ENCODE results near the gene PHC2. TPM values are rescaled to one million over a fixed set of nuclear protein-coding genes. Genes with fewer than 3 reads are reported as not detected.

Gene PHC2
- total and polyA plus RNA-seq, 2 of the 13 experiments (the other 11 are each of a cell fraction or from before 2014, with no cell fraction given): 52.5 to 84.9 TPM

DNA sequence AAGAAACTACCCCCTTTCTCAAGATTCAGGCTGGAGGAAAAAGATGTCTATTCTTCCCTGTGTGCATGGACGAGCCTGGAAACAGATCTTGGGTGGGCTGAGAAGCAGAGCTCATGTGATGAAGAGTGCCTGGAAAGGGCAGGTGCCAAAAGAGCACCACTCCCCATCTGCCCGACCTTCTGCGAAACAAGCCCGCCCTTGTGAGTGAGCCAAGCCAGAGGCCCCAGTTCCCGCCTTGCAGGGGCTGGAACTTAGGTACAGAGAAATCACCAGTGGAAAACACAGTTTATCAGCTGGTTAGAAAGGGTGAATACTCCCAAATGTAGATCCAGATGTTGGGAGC, 83.3 kb downstream of the PHC2 start (continued):
- TF ChIP-seq KLF11 (CRISPR knock-in tag; IDR thresholded peaks at IDR 0.05) (no peak), ZFX (CRISPR knock-in tag; IDR thresholded peaks at IDR 0.05; ENCODE audit: low read depth) (peak; percentile 44), ZNF816 (CRISPR knock-in tag; IDR thresholded peaks at IDR 0.05; ENCODE audit: borderline replicate concordance) (0 out of 2 replicates have a peak, but pooled peaks have one; percentile 36), ATAD3A (CRISPR knock-in tag; IDR thresholded peaks at IDR 0.05) (no peak), TBX2 (CRISPR knock-in tag; IDR thresholded peaks at IDR 0.05; ENCODE audit: borderline replicate concordance) (0 out of 2 replicates have a peak, but pooled peaks have one; percentile 43), ZNF644 (CRISPR knock-in tag; IDR thresholded peaks at IDR 0.05; ENCODE audit: low read depth) (0 out of 2 replicates have a peak, but pooled peaks have one; percentile 4), MYC (CRISPR knock-in tag; IDR thresholded peaks at IDR 0.05; ENCODE audit: borderline replicate concordance) (peak; percentile 30; the same call in 1 of the 2 replicates), MAZ (IDR thresholded peaks at IDR 0.05; ENCODE audit: borderline replicate concordance, low read depth, low read length) (no peak), MAZ (CRISPR knock-in tag; IDR thresholded peaks at IDR 0.05; ENCODE audit: low read depth) (peak; percentile 49; the same call in 1 of the 2 replicates), ZNF331 (CRISPR knock-in tag; IDR thresholded peaks at IDR 0.05) (0 out of 2 replicates have a peak, but pooled peaks have one; percentile 11), ZNF205 (CRISPR knock-in tag; IDR thresholded peaks at IDR 0.05) (0 out of 2 replicates have a peak, but pooled peaks have one; percentile 8), POLR2A (IDR thresholded peaks at IDR 0.05; ENCODE audit: insufficient read depth in 1 of 2, low read depth in 2 of 2, low read length in 2 of 2) (0 out of 4 replicates have a peak, but pooled peaks have one; percentile 5 to 9), ZNF747 (CRISPR knock-in tag; IDR thresholded peaks at IDR 0.05; ENCODE audit: borderline replicate concordance) (0 out of 2 replicates have a peak, but pooled peaks have one; percentile 33), POLR2G (IDR thresholded peaks at IDR 0.05; ENCODE audit: low read depth, low read length) (peak; percentile 22), RBFOX2 (IDR thresholded peaks at IDR 0.05; ENCODE audit: low read depth, low read length) (peak; percentile 77), PHF20 (CRISPR knock-in tag; IDR thresholded peaks at IDR 0.05) (0 out of 2 replicates have a peak, but pooled peaks have one; percentile 34), MTA1 (CRISPR knock-in tag; IDR thresholded peaks at IDR 0.05; ENCODE audit: borderline replicate concordance) (0 out of 2 replicates have a peak, but pooled peaks have one; percentile 8), ZNF501 (CRISPR knock-in tag; IDR thresholded peaks at IDR 0.05) (peak; percentile 36; the same call in 1 of the 2 replicates), DNMT3B (CRISPR knock-in tag; conservative IDR thresholded peaks at IDR 0.05) (no peak)
- TF ChIP-seq, protein P1, sequence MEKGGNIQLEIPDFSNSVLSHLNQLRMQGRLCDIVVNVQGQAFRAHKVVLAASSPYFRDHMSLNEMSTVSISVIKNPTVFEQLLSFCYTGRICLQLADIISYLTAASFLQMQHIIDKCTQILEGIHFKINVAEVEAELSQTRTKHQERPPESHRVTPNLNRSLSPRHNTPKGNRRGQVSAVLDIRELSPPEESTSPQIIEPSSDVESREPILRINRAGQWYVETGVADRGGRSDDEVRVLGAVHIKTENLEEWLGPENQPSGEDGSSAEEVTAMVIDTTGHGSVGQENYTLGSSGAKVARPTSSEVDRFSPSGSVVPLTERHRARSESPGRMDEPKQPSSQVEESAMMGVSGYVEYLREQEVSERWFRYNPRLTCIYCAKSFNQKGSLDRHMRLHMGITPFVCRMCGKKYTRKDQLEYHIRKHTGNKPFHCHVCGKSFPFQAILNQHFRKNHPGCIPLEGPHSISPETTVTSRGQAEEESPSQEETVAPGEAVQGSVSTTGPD (CRISPR knock-in tag; IDR thresholded peaks at IDR 0.05): no peak
- TF ChIP-seq, protein P2, sequence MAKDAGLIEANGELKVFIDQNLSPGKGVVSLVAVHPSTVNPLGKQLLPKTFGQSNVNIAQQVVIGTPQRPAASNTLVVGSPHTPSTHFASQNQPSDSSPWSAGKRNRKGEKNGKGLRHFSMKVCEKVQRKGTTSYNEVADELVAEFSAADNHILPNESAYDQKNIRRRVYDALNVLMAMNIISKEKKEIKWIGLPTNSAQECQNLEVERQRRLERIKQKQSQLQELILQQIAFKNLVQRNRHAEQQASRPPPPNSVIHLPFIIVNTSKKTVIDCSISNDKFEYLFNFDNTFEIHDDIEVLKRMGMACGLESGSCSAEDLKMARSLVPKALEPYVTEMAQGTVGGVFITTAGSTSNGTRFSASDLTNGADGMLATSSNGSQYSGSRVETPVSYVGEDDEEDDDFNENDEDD (CRISPR knock-in tag; IDR thresholded peaks at IDR 0.05; ENCODE audit: borderline replicate concordance): peak; percentile 65; the same call in 1 of the 2 replicates
- TF ChIP-seq, protein P3, sequence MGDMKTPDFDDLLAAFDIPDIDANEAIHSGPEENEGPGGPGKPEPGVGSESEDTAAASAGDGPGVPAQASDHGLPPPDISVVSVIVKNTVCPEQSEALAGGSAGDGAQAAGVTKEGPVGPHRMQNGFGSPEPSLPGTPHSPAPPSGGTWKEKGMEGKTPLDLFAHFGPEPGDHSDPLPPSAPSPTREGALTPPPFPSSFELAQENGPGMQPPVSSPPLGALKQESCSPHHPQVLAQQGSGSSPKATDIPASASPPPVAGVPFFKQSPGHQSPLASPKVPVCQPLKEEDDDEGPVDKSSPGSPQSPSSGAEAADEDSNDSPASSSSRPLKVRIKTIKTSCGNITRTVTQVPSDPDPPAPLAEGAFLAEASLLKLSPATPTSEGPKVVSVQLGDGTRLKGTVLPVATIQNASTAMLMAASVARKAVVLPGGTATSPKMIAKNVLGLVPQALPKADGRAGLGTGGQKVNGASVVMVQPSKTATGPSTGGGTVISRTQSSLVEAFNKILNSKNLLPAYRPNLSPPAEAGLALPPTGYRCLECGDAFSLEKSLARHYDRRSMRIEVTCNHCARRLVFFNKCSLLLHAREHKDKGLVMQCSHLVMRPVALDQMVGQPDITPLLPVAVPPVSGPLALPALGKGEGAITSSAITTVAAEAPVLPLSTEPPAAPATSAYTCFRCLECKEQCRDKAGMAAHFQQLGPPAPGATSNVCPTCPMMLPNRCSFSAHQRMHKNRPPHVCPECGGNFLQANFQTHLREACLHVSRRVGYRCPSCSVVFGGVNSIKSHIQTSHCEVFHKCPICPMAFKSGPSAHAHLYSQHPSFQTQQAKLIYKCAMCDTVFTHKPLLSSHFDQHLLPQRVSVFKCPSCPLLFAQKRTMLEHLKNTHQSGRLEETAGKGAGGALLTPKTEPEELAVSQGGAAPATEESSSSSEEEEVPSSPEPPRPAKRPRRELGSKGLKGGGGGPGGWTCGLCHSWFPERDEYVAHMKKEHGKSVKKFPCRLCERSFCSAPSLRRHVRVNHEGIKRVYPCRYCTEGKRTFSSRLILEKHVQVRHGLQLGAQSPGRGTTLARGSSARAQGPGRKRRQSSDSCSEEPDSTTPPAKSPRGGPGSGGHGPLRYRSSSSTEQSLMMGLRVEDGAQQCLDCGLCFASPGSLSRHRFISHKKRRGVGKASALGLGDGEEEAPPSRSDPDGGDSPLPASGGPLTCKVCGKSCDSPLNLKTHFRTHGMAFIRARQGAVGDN (CRISPR knock-in tag; IDR thresholded peaks at IDR 0.05): peak; percentile 66
- TF ChIP-seq, protein P4, sequence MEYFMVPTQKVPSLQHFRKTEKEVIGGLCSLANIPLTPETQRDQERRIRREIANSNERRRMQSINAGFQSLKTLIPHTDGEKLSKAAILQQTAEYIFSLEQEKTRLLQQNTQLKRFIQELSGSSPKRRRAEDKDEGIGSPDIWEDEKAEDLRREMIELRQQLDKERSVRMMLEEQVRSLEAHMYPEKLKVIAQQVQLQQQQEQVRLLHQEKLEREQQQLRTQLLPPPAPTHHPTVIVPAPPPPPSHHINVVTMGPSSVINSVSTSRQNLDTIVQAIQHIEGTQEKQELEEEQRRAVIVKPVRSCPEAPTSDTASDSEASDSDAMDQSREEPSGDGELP (IDR thresholded peaks at IDR 0.05; ENCODE audit: borderline replicate concordance, low read depth): peak; percentile 6; the same call in 1 of the 2 replicates
- TF ChIP-seq, protein P5, sequence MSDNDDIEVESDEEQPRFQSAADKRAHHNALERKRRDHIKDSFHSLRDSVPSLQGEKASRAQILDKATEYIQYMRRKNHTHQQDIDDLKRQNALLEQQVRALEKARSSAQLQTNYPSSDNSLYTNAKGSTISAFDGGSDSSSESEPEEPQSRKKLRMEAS (IDR thresholded peaks at IDR 0.05): 0 out of 2 replicates have a peak, but pooled peaks have one; percentile 1

Measured in HepG2 (cell line).